ENCODE results near the gene SLC25A42. TPM values are rescaled to one million over a fixed set of nuclear protein-coding genes. Genes with fewer than 3 reads are reported as not detected.

SLC25A42 gene
- total RNA-seq, 1 donor from 2014 or later = 21.2 TPM

DNA sequence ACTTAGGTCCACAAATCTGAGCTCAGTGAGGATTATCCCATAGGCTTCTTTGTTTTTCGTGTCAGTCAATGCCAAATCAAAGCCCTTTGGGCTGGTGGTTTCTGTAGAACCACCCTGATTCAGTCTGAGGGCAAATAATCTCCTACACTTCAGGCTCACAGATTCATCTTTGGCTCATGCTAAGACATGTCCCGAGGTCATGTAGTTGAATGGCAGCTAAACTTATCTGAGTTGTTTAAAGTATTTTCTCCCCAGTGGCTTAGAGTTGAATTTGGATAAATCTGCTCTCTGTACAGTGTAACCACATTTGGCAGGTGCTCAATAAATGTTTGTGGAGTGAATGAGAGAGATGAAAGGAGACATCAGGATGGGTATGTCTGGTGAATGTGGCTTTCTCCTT, 13.1 kb upstream of the SLC25A42 start:
- Mint-ChIP-seq H3K36me3 (peaks cover 8% of the 10 kb centered on the region), H3K4me1 (no peaks in the 10 kb centered on the region), H3K27ac (no peak overlapping the region), H3K4me3 (no peak overlapping the region), H3K9me3 (no peaks in the 10 kb centered on the region), H3K27me3 (ENCODE audit: low read depth) (no peaks in the 10 kb centered on the region)
- TF ChIP-seq, protein P1, sequence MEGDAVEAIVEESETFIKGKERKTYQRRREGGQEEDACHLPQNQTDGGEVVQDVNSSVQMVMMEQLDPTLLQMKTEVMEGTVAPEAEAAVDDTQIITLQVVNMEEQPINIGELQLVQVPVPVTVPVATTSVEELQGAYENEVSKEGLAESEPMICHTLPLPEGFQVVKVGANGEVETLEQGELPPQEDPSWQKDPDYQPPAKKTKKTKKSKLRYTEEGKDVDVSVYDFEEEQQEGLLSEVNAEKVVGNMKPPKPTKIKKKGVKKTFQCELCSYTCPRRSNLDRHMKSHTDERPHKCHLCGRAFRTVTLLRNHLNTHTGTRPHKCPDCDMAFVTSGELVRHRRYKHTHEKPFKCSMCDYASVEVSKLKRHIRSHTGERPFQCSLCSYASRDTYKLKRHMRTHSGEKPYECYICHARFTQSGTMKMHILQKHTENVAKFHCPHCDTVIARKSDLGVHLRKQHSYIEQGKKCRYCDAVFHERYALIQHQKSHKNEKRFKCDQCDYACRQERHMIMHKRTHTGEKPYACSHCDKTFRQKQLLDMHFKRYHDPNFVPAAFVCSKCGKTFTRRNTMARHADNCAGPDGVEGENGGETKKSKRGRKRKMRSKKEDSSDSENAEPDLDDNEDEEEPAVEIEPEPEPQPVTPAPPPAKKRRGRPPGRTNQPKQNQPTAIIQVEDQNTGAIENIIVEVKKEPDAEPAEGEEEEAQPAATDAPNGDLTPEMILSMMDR (IDR thresholded peaks at IDR 0.05; ENCODE audit: unreplicated experiment) = no peak
- DNase-seq (ENCODE audit: low spot score in 2 of 2, unreplicated experiment in 2 of 2) = no peak

DNA sequence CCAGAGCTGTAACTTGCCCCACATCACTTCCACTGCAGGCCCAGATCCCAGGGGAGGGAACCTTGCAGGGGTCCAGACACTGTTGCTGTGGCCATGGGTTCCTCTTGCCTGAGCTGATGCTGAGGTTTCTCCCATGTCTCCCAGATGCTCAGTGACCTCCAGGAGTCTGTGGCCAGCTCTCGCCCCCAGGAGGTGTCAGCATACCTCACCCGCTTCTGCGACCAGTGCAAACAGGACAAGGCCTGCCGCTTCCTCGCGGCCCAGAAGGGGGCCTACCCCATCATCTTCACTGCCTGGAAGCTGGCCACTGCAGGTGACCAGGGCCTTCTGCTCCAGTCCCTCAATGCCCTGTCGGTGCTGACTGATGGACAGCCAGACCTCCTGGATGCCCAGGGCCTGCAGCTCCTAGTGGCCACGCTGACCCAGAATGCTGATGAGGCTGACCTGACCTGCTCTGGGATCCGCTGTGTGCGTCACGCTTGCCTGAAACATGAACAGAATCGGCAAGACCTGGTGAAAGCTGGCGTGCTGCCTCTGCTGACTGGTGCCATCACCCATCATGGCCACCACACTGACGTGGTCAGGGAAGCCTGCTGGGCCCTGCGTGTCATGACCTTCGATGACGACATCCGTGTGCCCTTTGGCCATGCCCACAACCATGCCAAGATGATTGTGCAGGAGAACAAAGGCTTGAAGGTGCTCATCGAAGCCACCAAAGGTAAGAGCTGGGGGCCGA, 12.1 kb upstream of the SLC25A42 start:
- TF ChIP-seq, protein P1 (IDR thresholded peaks at IDR 0.05; ENCODE audit: unreplicated experiment) = no peak
- no peaks in the 10 kb centered on the region for H3K4me1 Mint-ChIP-seq
- H3K27me3 Mint-ChIP-seq (ENCODE audit: low read depth) = no peaks in the 10 kb centered on the region
- DNase-seq (ENCODE audit: low spot score in 2 of 2, unreplicated experiment in 2 of 2) = no peak
- no peaks in the 10 kb centered on the region for H3K9me3 Mint-ChIP-seq
- H3K27ac Mint-ChIP-seq = no peak overlapping the region
- no peak overlapping the region for H3K4me3 Mint-ChIP-seq
- peaks cover 8% of the 10 kb centered on the region for H3K36me3 Mint-ChIP-seq

DNA sequence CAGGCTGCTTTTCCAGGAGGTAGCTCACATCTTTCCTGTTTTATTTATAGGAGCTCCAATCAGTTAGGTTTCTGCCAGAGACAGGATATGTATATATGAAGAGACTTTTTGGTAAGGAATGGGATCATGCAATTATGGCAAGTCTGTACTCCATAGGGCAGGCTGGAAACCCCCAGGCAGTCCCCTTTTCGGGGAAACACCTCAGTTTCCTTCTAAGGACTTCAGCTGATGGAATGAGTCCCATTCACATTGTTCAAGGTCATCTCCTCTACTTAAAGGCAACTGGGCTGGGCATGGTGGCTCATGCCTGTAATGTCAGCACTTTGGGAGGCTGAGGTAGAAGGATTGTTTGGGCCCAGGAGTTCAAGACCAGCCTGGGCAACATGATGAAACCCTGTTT, 10.9 kb upstream of the SLC25A42 start:
- TF ChIP-seq, protein P1 (IDR thresholded peaks at IDR 0.05; ENCODE audit: unreplicated experiment) = no peak
- no peaks in the 10 kb centered on the region for H3K27me3 Mint-ChIP-seq (ENCODE audit: low read depth)
- no peaks in the 10 kb centered on the region for H3K4me1 Mint-ChIP-seq
- DNase-seq (ENCODE audit: low spot score in 2 of 2, unreplicated experiment in 2 of 2) = no peak
- H3K9me3 Mint-ChIP-seq = no peaks in the 10 kb centered on the region
- H3K27ac Mint-ChIP-seq = no peak overlapping the region
- H3K4me3 Mint-ChIP-seq = no peak overlapping the region
- peaks cover 8% of the 10 kb centered on the region for H3K36me3 Mint-ChIP-seq

DNA sequence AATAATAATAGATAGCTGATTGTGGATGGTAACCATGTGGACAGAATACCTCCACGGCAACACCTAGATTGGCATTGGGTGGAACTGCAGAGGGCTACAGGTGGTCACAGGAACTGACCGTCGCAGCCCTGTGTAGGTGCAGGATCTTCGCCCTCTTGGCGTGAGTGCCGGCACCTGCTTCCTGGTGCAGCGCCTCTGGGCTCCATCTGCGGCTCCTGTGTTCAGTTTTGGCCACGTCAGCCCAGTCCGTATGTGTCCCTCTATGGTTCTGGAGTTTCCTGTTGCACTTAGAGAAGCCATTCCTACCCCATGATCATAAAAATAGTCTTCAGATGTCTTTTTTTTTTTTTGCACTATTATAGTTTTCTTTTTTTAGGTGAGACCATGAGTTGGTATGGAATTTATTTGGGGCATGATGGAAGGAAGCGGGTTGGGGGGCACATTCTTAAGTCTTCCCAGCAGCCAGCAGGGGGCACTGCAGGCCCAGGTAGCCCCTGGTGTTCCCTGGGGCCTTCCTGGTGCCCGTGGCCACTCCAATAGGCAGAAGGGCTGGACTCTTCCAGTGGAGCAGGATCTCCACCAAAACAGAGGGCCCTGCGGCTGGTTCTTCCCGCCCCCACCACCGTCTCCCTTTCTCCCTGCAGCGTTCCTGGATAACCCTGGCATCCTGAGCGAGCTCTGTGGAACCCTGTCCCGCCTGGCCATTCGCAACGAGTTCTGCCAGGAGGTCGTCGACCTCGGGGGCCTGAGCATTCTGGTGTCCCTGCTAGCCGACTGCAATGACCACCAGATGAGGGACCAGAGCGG, 10.1 kb upstream of the SLC25A42 start:
- H3K36me3 Mint-ChIP-seq = peaks cover 10% of the 10 kb centered on the region
- H3K9me3 Mint-ChIP-seq = no peaks in the 10 kb centered on the region
- no peak overlapping the region for H3K4me3 Mint-ChIP-seq
- no peaks in the 10 kb centered on the region for H3K27me3 Mint-ChIP-seq (ENCODE audit: low read depth)
- H3K4me1 Mint-ChIP-seq = no peaks in the 10 kb centered on the region
- H3K27ac Mint-ChIP-seq = no peak overlapping the region
- DNase-seq (ENCODE audit: low spot score in 2 of 2, unreplicated experiment in 2 of 2) = peak in 1 of 2 experiments; percentile 69
- TF ChIP-seq, protein P1 (IDR thresholded peaks at IDR 0.05; ENCODE audit: unreplicated experiment) = peak; percentile 51

DNA sequence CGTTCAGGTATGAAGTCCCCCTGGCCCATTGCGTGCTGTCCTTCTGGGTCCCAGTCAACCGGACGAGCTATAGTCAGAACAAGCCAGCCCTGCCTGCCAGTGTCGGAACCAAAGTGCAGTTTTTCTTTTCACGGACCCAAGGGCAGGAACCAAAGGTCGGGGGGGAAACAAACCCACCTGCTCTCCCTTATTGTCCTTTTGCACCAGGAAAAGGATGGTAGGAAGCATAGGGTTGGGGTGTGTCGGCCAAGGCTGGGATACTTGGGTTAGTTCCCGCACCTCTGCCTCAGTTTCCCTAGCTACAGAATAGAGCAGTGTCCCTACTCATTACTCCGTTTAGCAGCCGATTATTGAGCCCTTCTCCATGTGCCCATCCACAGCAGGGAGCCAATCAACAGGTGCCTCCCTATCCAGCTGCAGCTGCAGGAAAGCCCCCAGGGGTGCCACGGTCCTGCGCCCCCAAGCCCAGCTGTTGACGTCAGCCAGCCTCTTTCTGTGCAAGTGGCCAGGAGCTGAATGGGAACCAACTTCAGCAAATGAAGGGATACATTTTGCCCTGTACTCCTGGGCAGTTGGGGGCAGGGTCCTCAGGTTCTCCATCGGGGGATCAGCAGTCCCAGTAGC, 9.4 kb upstream of the SLC25A42 start:
- no peaks in the 10 kb centered on the region for H3K4me1 Mint-ChIP-seq
- no peak overlapping the region for H3K27ac Mint-ChIP-seq
- peaks cover 11% of the 10 kb centered on the region for H3K36me3 Mint-ChIP-seq
- no peak overlapping the region for H3K4me3 Mint-ChIP-seq
- DNase-seq (ENCODE audit: low spot score in 2 of 2, unreplicated experiment in 2 of 2) = no peak
- no peaks in the 10 kb centered on the region for H3K9me3 Mint-ChIP-seq
- TF ChIP-seq, protein P1 (IDR thresholded peaks at IDR 0.05; ENCODE audit: unreplicated experiment) = no peak
- no peaks in the 10 kb centered on the region for H3K27me3 Mint-ChIP-seq (ENCODE audit: low read depth)
